NCI-H1105 treated with DMSO at 0.1 percent for 48 hours (cell line): ENCODE data around the gene APC2.
"Not testable (repeated sequence)": the region's sequence is repeated elsewhere in the genome, so short reads cannot be mapped to it uniquely, and the experiment has no call there.

Experiments used
- DNase-seq: peaks from one replicate; lab custom pipeline; 2025; lab: John Stamatoyannopoulos, UW

The APC2 gene

DNA sequence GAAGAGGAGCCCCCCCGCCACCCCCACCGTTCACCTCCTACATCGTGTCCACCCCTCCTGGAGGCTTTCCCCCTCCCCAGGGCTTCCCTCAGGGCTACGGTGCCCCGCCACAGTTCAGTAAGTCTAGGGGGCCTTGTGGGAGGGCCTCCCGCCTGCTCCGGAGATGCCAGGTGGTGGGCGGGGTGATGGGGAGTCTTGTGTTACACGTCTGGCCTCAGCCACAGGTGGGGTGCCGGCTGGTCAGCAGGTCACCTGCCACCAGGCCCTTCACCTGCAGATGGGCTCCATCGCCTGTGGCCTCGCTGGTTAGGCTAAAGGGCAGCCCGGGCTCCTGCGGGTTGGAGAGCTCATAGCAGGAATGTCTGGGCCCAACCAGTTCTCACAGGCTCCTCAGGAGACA lies 19.7 kb upstream of the APC2 start:
- no peak for DNase-seq

DNA sequence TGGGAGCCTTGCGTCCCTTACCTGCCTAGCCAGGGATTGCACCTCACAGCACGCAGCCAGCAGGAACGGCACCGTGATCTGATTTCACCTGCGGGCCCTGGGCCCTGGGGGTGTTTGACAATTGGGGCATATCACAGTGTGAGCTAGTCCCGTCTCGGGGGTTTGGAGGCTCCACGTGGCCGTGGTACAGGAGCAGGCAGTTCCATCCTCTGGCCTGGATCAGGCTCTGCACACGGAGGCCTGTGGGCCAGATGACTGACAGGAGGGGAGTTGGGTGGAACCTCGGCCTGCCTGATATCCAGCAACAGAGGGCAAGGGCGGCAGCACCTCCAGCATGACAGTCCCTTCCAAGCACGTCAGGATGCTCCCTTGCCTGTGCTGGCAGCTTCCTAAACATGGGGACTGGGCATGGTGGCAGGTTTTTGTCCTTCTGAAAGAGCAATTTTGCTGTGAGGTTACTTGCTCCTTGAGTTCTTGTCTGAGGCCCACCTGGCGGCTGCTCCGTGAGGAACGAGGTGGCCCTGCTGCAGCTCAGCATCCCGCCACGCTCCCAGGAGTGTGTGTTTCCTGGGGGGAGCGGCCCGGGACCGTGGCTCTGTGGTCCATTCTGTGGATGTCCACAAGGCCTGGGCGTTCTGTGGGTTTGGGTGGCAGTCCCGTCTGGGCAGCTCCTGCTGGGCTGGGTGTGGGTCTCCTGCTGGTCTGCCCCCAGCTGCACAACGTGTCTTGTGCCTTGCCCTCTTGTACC lies 18.0 kb upstream of the APC2 start:
- DNase-seq, result no peak

DNA sequence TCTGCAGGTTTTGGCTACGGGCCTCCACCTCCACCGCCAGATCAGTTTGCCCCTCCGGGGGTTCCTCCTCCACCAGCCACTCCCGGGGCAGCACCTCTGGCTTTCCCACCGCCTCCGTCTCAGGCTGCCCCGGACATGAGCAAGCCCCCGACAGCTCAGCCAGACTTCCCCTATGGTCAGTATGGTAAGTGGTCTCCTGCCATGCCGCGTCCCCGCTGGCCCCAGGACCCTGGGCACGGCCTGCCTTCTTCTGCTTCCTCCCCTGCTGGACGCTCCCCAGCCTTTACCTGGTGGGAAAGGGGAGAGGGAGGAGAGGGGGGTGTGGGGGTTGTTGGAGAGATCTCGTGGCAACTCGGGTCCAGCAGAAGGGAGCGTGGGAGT lies 17.4 kb upstream of the APC2 start:
- DNase-seq, result no peak

DNA sequence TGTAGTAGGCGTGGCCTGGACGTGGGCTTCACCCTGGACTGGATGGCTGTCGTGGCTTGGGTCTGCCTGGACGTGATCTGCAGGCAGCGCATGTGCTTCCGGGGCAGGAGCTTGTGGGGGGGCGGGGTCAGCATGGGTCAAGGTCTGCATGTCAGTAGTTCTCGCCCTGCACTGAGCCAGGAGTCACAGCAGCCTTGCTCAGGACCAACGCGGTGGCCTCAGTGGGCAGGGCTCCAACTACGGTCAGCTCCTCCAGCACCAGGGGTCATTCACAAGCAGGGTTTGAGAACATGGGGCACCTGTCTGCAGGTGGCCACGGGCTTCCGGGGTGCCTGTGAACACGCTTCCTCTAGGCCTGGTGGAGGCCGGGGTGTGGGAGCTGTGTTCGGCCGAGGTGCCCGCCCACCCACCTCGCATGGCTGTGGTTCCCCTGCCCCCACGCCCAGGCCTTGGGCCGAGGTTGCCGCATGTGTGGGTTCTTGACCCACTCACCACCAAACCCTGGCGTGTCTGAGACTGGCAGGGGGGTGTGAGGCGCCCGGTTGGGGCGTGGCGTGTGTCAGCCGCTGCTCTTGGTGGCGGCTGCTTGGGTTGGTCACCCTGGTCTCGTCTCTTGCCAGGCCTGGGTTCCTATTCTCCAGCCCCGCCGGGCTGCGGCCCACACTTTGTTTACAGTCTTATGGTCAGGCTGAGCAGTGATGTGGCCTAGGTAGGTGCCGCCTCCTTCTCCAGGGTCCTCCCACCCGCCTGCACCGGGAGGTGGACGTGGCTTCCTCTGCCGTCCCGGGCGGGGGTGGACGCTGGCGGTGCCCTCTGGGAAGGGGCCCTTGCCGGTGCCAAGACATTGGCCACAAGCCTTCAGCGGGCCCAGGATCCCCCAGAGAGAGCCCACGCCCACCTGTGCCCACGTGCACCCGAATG lies 16.5 kb upstream of the APC2 start:
- no peak for DNase-seq

DNA sequence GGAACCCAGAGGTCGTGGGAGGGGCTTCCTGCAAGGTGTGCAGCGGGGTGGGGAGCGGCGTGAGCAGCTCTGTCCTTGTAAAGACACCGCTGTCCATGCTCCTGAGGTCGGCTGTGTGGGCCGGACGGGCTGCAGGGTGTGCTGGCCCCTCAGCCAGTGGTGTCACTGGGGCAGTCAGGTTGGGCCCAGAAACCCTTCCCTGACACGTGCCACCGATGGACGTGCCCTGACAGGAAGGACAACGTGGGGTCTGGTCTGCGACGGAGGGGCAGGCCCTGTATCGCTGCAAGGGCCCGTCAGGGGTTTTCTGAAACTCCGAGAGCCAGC lies 15.9 kb upstream of the APC2 start:
- DNase-seq, result no peak

DNA sequence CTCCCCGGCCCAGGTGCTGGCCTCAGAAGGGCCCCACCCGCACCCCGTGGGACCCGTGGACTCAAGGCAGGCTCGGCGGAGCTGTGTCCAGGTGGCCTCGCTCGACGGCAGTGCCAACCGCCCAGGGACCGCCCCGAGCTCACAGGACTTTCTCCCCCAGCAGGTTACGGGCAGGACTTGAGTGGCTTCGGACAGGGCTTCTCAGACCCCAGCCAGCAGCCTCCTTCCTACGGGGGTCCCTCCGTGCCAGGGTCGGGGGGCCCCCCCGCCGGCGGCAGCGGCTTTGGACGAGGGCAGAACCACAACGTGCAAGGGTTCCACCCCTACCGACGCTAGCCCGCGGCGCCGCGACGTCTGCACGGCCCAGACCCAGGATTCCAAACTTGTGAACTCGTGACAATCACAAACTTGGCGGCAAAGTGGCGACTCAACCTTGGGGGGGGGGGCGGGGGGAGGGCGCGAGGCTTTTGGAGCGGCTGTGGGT lies 15.3 kb upstream of the APC2 start:
- no peak for DNase-seq

DNA sequence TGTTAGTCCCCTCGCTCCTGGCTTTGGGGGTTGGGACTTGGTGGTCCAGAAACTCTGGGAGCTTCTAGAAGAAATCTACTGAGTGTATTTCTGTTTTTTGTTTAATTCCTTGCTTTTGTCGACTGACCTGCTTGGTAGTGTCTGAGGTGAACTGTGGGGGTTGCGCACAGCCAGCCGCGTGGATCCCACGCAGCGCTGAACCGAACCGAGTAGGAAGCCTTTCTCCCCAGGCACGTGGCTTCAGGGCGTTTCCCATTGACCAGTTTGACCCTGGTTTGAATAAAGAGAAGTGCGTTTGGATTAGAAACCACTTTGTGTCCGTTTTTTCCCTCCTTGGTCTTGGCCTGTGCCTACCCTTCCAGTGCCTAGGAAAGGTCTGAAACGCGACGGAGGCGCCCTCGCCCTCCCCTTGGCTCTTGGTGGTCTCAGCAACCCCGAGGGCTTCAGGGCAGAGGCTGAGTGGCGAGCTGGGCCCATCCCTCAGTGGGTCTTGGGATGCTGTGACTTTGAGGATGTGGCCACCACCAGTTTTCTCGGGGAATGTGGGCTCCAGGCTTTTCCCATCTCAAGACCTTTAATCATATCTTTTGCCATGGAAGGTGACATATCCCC lies 14.4 kb upstream of the APC2 start:
- DNase-seq, result no peak

DNA sequence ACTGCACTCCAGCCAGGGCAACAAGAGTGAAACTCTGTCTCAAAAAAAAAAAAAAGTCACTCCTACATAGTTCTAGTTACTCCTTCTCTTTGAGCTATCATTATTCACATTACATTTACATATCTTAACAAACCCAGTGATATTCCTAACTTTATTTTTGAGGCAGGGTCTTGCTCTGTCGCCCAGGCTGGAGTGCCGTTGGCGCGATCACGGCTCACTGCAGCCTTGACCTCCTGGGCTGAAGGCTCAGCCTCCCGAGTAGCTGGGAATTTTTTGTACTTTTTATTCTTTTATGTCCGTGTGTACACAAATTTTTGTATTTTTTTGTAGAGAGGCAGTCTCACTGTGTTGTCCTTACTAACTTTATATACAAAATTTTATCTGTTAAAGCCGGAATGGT lies 12.3 kb upstream of the APC2 start:
- no peak for DNase-seq

DNA sequence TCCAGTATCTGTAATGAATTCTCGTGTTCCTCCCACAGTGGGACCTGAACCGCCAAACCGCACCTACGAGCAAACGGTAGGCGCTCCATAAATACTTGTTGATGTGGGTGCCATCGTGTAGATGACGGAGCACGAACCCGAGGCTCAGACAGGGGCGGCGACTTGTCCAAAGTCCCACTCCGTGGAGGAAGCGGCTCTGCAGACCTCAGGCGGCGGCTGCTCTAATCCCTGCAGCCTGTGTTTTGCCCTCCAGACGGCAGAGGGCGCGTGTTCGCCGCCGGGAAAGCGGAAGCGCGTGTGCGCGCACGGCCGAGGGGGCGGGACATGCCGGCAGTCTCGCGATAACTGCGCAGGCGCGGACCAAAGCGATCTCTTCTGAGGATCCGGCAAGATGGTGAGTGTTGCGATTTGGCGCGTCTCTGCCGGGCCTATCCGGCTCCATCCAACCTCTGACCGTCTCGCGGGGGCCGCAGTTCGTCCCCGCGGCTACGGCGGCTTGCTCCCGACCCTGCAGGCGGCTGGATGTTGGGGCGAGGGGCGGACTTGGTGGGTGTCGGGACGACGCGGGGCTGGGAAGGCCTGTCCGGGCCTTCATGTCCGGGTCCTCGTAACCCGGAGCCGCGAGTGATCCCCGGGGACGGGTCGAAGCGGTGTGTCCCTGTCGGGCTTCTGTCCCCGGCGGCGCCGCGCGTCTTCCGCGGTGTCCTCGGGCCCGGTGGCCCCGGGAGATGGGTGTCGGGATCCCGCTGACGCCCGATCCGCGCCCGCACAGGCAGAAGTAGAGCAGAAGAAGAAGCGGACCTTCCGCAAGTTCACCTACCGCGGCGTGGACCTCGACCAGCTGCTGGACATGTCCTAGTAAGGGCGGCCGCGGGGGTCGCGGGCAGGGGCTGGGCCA lies 11.6 kb upstream of the APC2 start, which contains the start of gene RPS15:
TSS of gene RPS15 (plus strand) at position 362 of the 898 bp plus-strand sequence. CDS start at position 392, 30 bp downstream.
- DNase-seq, result peak; percentile 91

DNA sequence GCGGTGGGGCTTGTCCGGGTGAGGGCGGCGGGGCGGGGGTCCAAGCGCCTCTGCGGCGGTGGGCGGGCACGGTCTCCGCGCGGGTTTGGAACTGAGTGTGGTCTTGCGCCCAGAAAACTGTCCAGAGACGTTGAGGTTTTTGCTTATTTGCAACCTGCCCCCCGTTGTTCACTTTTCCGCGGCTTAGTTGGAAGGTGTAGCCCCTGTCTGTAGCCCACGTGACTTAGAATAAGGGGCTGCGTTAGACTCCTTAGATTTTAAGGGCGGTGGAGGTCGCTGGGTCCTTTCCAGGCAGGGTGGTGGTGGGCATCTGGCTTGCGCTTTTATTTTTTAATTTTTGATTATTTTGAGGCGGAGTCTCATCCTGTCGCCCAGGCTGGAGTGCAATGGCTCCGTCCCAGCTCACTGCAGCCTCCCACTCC lies 11.0 kb upstream of the APC2 start:
- DNase-seq, result no peak

DNA sequence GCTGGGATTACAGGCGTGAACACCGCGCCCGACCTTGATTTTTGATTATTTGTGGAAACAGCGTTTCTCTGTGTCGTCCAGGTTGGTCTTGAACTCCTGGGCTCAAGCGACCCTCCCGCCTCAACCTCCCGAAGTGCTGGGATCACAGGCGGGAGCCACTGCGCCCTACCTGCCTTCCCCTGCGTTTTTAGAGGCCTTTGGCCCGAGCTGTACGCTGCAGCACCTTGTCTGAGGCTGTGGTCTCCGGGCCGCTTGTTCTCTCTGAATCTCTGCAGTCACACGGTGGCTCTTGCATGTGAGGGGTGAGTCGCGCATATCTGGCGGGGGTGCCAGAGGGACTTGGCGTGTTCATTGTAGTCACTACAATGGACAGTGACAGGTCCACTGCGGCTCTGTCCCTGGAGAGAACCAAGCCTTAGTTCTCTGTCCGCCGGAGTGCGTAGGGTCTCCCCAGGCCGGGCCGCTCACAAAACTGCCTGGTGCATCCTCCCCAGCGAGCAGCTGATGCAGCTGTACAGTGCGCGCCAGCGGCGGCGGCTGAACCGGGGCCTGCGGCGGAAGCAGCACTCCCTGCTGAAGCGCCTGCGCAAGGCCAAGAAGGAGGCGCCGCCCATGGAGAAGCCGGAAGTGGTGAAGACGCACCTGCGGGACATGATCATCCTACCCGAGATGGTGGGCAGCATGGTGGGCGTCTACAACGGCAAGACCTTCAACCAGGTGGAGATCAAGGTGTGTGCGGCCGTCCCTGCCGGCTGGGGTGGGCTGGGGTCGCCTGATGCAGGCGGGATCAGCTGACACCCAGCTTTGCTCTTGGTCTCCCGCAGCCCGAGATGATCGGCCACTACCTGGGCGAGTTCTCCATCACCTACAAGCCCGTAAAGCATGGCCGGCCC lies 10.2 kb upstream of the APC2 start:
- DNase-seq, result not testable (repeated sequence)

DNA sequence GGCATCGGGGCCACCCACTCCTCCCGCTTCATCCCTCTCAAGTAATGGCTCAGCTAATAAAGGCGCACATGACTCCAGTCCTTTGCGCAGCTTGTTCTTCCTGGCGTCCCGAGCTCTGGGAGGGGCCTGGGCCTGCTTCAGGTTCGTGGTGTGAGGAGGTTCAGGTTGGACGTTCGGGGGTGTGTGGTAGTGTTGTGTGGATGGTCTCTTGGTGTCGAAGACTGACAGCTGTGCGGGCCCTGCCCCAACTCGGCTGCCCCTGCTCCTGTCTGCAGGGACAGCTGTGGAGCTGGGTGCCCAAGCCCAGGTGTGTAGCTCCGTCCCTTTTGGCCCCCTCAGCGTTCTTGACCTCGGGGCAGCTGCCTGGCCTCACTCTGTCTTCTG lies 9.5 kb upstream of the APC2 start:
- DNase-seq, result no peak

DNA sequence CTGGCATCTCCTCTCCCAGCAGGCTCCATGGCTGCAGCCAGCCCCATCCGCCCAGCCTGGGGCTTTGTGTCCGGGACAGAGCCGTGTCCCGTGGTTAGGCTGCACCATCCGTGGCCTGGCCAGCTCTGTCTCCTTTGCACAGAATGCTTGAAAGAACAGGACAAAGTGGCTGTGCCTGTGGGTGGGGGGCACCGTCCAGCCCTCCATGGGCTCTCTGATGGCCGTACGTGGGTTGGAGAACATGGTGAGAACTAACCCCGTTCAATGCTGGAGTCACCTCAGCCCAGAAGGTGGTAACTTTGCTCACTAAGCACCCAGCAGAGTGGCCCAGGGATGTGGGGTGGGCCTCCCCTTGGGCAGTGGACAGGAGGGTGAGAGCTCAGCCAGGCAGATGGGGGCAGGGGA lies 8.9 kb upstream of the APC2 start:
- no peak for DNase-seq

DNA sequence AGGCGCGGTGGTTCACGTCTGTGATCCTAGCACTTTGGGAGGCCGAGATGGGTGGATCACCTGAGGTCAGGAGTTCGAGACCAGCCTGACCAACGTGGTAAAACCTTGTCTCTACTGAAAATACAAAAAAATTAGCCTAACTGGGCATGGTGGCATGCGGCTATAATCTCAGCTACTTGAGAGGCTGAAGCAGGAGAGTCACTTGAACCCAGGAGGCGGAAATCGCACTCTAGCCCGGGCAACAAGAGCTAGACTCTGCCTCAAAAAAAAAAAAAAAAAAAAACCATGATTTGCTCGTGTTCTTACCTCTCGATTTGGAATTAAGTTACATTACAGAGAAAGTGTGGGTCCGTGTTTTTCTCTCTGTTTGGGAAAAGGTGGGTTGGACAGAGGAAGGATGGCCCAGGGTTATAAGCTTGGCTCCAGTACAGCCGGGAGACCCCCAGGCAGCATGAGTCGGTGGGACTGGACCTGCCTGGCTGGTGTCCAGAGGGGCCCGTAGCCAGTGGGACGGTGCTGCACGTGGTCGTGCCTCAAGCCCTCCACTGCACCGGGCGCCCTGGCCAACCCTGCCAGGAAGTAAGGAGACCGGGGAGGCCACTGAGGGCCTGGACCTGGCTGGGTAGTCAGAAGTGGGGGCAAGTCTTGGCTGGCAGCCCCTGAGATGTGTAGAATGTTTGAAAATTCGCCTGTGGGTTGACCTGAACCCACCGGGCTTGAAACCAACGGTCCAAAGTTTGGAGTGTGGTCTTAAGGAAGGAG lies 8.1 kb upstream of the APC2 start:
- DNase-seq, result no peak

DNA sequence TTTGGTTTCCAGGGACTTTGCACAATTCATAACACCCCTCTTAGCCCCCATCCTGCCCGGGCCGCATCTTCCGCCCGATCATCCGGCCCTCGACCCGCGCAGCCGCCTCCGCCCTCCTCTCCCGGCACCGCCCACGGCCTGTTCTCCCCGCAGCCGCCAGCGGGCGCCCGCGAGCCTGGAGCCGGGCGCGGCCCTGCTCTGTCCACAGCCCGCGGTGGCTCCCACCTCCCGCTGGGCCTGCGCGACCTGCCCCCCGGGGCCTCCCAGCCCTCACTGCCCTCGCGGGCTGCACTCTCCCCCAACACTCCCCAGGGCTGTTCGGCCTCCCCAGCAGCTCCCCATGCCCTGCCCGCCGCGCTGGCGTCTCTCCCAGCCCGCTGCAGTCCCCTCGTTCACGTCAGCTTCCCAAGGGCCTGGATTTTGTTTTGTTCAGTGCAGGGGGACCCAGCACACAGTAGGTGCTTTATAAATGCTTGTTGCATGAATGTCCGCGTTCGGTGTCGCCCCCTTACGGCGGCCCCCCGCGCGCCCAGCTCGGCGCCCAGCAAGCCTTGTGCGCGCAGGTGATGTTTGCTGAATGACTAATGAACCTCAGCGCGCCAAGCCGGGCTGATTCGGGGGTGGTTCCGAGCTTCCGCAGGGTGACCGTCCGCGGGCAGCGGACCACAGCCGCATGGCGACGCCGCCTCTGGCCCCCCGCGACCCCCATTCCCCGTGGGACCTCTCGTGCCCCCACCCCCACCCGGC lies 4.6 kb upstream of the APC2 start:
- peak; percentile 70 for DNase-seq

DNA sequence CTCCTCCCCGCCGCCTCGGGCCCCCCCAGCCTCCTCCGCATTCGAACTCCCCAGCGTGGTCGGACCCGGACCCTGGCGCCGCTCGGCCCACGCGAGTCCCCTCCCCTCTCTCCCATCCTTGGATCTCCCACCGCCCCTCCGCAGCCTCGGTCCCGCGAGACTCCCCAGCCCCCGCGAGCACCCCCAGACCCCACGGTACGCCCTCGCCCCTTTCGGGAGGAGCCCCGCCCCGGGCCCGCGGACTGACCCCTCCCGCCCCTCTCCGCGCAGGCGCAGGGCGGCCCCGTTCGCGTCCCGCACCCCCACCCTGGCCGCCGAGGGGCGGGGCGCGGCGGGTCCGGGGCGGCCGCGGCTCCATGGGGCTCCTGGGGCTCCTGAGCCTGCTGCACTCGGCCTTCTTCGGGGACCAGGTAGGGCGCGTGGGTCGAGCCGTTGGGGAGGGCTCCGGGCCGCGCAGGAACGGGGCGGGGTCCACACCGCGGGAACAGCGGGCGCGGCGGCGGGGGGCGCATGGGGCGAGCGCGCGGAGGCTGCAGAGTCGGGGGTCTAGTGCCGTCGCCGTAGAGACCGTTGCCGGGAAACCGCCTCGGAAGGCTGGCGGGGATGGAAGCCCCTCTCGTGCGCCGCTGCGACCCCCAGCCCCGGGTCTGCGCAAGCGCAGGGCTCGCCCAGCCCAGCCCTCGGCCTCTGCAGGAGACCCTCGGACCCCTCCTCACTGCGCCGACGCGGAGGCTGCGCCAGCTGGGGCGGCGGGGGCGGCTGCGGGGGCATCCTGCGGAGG lies 3.8 kb upstream of the APC2 start:
- peak; percentile 43 for DNase-seq

DNA sequence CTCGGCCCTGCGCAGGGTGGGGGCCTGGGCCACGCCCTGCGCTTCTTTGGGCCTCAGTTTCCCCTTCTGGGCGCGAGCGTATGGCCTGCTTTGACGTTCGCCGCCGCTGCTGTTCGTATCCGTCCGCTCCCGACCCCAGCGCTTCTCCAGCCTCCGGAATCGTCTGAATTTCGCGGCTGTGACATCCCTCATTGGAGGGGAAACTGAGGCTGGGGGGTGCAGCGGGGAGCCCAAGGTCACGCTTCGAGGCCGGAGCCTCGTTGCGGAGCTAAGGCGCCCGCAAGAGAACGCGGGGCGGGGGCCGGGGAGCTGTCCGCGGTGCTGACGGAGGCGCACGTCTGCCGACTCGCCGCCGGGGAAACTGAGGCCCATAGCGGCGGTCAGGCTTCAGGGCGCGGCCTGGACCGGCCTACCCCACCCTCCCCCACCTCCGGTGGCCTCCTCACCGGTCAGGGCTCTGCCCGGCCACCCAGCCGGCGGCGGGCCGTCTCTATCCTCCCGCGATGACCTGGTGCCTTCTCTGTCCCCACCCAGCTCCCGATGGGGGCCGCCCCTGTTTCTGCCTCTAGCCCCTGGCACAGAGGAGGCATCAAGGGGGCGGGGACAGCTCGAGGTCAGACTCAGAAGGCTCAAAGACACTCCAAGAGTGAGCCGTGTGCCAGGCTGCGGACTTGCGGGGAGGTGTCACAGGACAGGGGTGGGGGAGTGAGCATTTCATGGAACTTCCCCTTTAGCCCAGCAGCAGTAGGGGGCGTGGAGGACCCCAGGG lies 3.0 kb upstream of the APC2 start:
- no peak for DNase-seq

DNA sequence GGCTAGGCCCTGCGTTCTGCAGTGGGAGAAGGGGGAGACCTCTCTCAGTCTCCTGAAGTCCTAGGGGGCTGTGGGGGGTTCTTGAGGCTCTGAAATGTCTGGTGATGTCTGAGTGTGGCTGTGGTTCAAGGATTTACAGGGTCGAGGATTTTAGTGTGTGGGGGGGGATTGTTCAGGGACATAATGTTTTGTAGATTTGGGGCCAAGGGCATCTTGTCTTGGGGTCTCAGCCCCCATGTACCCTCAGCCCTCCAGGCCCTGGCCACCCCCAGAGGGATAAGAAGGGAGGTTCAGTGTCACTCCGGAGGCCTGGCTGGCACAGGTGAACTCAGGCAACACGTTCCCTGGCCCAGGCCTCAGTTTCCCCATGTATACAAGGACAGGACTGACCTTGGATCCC lies 2.4 kb upstream of the APC2 start:
- no peak for DNase-seq
